ENCODE results near the gene SIGLEC14.

DNA sequence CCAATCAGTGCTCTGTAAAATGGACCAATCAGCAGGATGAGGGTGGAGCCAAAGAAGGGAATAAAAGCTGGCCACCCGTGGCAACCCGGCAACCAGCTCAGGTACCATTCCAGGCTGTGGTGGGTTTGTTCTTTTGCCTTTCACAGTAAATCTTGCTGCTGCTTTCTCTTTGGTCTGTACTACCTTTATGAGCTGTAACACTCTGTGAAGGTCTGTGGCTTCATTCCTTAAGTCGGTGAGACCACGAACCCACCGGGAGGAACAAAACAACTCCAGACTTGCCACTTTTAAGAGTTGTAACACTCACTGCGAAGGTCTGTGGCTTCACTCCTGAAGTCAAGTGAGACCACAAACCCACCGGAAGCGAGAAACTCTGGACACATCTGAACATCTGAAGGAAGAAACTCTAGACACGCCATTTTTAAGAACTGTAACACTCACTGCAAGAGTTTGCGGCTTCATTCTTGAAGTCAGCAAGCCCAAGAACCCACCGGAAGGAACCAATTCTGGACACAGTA lies 30.0 kb upstream of the SIGLEC14 start:
- TF ChIP-seq, protein P1, sequence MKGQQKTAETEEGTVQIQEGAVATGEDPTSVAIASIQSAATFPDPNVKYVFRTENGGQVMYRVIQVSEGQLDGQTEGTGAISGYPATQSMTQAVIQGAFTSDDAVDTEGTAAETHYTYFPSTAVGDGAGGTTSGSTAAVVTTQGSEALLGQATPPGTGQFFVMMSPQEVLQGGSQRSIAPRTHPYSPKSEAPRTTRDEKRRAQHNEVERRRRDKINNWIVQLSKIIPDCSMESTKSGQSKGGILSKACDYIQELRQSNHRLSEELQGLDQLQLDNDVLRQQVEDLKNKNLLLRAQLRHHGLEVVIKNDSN (IDR thresholded peaks at IDR 0.05), result no peak
- TF ChIP-seq EP300 (IDR thresholded peaks at IDR 0.05; ENCODE audit: borderline replicate concordance), result no peak
- no peak for TF ChIP-seq CEBPB (IDR thresholded peaks at IDR 0.05)
- no peak for TF ChIP-seq RAD21 (IDR thresholded peaks at IDR 0.05; ENCODE audit: low read depth)
- TF ChIP-seq YY1 (IDR thresholded peaks at IDR 0.05; ENCODE audit: low read depth), result no peak
- TF ChIP-seq ZBTB7A (IDR thresholded peaks at IDR 0.05; ENCODE audit: low read depth), result no peak
- TF ChIP-seq FOXM1 (IDR thresholded peaks at IDR 0.05; ENCODE audit: borderline replicate concordance, low read depth), result no peak
- TF ChIP-seq, protein P2, sequence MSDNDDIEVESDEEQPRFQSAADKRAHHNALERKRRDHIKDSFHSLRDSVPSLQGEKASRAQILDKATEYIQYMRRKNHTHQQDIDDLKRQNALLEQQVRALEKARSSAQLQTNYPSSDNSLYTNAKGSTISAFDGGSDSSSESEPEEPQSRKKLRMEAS (IDR thresholded peaks at IDR 0.05), result no peak

Data from Ishikawa (cell line).